K562 (cell line): Measurements from ENCODE around the gene RYR1. TPM values are rescaled to one million over a fixed set of nuclear protein-coding genes. Genes with fewer than 3 reads are reported as not detected.

ENCODE experiments used
- ADNP ChIP-seq: fragments of 200-800 bp; sonication (Bioruptor generic); IDR thresholded peaks from 2 replicates; pipeline ENCODE4 v1.6.1; 2016; ENCODE audit warnings: missing genetic modification characterization, missing compliant biosample characterization
- ELF2 ChIP-seq: fragments of 250-450 bp; sonication (Bioruptor Pico); IDR thresholded peaks from 2 replicates; pipeline ENCODE4 v1.5.0; 2021; ENCODE audit warnings: mild to moderate bottlenecking
- POLR3A ChIP-seq: IDR thresholded peaks from 2 replicates; pipeline ENCODE4 v1.6.1; 2011; ENCODE audit warnings: borderline replicate concordance, mild to moderate bottlenecking, moderate library complexity; ENCODE audit not compliant: insufficient read length, insufficient read depth; ENCODE audit errors: extremely low read depth
- ZKSCAN3 ChIP-seq: fragments of 250-450 bp; sonication (Bioruptor Pico); IDR thresholded peaks from 2 replicates; pipeline ENCODE4 v1.4.0; 2020
- ZSCAN32 ChIP-seq: fragments of 450-650 bp; formaldehyde crosslinking; IDR thresholded peaks from 2 replicates; pipeline ENCODE4 v1.4.0; 2020; ENCODE audit warnings: mild to moderate bottlenecking, moderate library complexity
- polyA plus RNA-seq, 8 experiments: library from polyadenylated mRNA; depleted of rRNA in 4 of 8; stranded (reverse) in 5 of 8; unstranded in 3 of 8; fragments of >200 nt; fragmentation: Nextera tagmentation in 2 of 8; fragmentation: Illumina TruSeq in 1 of 8; extraction: Ambion mirVana in 2 of 8; extraction: Trizol in 1 of 8; gene quantifications; 2 replicates each; pipeline versions ENCODE4 v1.2.1 to v1.2.3, GENCODE V29; 2011 to 2014; ENCODE audit warnings: inconsistent platforms in 1 of 8, missing spikeins in 1 of 8
- total RNA-seq, 7 experiments: library from RNA; depleted of rRNA in 6 of 7; stranded (reverse); fragments of >200 nt in 6 of 7; fragmentation: Illumina TruSeq in 2 of 7; extraction: Trizol in 2 of 7; gene quantifications; 2 replicates each; pipeline versions ENCODE4 v1.2.1 to v1.2.3, GENCODE V29; 2011 to 2021; ENCODE audit warnings: low replicate concordance in 1 of 7
- TF ChIP-seq, protein P1 (sequence below): fragments of 250-450 bp; sonication (Bioruptor Pico); IDR thresholded peaks from 2 replicates; pipeline ENCODE4 v1.9.0; 2021; ENCODE audit warnings: mild to moderate bottlenecking
- TF ChIP-seq, protein P2 (sequence below): fragments of 450-650 bp; formaldehyde crosslinking; IDR thresholded peaks from 2 replicates; pipeline ENCODE4 v1.4.0; 2020; ENCODE audit warnings: mild to moderate bottlenecking, moderate library complexity
- TF ChIP-seq, protein P3 (sequence below), 2 experiments: fragments of 450-650 bp; IDR thresholded peaks; 2 replicates each; pipeline ENCODE4 v1.6.1; 2016; ENCODE audit warnings: mild to moderate bottlenecking in 2 of 2, borderline replicate concordance in 1 of 2, low read depth in 1 of 2, moderate library complexity in 1 of 2
- TF ChIP-seq, protein P4 (sequence below): fragments of 450-650 bp; IDR thresholded peaks from 2 replicates; pipeline ENCODE4 v1.7.1; 2018; ENCODE audit warnings: mild to moderate bottlenecking, low read depth; ENCODE audit not compliant: partially characterized antibody

The RYR1 gene
- total and polyA plus RNA-seq, 9 of the 15 experiments (the other 6 are each of a cell fraction or from before 2014, with no cell fraction given), result 0.11 to 7.4 (median 3.7) TPM

DNA sequence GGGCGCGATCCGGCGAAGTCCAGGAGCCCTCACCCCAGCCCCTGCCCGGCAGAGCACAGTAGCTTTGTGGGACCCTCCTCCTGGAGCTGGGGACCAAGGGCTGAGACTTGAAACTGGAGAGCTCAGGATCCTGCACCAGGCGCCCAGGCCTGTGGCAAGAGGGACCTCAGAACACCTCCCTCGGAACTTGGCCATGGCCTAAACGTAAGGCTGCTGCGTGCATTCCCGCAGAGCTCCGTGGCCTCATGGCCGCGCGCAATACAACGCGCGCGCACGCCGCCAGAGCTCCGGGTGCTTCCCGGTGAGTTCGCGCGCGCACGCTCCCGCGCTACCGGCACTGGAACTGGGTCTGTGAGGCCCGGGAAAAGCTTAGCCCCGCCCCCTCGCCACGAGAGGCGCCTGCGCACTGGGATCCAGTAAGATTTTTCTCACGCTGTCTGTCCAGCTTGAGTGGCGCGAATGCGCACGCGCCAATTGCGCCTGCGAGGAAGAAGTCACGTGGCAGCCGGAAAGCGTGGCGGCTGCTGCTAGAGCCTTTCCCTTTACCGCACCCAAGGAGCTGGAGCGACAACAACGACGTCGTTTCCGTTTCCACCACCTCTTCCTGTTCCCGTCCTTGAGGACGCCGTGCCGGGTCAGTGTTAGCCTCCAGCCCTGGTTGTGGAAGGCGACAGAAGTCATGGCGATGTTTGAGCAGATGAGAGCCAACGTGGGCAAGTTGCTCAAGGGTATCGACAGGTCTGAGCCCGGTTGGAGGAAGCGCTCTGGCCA lies 185.3 kb downstream of the RYR1 start, which contains the start of gene EIF3K (continued):
- TF ChIP-seq, protein P1, sequence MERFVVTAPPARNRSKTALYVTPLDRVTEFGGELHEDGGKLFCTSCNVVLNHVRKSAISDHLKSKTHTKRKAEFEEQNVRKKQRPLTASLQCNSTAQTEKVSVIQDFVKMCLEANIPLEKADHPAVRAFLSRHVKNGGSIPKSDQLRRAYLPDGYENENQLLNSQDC (CRISPR knock-in tag), result 0 out of 2 replicates have a peak, but pooled peaks have one; percentile 33
- TF ChIP-seq ADNP, result no peak
- no peak for TF ChIP-seq ELF2
- TF ChIP-seq, protein P2, sequence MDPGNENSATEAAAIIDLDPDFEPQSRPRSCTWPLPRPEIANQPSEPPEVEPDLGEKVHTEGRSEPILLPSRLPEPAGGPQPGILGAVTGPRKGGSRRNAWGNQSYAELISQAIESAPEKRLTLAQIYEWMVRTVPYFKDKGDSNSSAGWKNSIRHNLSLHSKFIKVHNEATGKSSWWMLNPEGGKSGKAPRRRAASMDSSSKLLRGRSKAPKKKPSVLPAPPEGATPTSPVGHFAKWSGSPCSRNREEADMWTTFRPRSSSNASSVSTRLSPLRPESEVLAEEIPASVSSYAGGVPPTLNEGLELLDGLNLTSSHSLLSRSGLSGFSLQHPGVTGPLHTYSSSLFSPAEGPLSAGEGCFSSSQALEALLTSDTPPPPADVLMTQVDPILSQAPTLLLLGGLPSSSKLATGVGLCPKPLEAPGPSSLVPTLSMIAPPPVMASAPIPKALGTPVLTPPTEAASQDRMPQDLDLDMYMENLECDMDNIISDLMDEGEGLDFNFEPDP, result no peak
- TF ChIP-seq, protein P3, sequence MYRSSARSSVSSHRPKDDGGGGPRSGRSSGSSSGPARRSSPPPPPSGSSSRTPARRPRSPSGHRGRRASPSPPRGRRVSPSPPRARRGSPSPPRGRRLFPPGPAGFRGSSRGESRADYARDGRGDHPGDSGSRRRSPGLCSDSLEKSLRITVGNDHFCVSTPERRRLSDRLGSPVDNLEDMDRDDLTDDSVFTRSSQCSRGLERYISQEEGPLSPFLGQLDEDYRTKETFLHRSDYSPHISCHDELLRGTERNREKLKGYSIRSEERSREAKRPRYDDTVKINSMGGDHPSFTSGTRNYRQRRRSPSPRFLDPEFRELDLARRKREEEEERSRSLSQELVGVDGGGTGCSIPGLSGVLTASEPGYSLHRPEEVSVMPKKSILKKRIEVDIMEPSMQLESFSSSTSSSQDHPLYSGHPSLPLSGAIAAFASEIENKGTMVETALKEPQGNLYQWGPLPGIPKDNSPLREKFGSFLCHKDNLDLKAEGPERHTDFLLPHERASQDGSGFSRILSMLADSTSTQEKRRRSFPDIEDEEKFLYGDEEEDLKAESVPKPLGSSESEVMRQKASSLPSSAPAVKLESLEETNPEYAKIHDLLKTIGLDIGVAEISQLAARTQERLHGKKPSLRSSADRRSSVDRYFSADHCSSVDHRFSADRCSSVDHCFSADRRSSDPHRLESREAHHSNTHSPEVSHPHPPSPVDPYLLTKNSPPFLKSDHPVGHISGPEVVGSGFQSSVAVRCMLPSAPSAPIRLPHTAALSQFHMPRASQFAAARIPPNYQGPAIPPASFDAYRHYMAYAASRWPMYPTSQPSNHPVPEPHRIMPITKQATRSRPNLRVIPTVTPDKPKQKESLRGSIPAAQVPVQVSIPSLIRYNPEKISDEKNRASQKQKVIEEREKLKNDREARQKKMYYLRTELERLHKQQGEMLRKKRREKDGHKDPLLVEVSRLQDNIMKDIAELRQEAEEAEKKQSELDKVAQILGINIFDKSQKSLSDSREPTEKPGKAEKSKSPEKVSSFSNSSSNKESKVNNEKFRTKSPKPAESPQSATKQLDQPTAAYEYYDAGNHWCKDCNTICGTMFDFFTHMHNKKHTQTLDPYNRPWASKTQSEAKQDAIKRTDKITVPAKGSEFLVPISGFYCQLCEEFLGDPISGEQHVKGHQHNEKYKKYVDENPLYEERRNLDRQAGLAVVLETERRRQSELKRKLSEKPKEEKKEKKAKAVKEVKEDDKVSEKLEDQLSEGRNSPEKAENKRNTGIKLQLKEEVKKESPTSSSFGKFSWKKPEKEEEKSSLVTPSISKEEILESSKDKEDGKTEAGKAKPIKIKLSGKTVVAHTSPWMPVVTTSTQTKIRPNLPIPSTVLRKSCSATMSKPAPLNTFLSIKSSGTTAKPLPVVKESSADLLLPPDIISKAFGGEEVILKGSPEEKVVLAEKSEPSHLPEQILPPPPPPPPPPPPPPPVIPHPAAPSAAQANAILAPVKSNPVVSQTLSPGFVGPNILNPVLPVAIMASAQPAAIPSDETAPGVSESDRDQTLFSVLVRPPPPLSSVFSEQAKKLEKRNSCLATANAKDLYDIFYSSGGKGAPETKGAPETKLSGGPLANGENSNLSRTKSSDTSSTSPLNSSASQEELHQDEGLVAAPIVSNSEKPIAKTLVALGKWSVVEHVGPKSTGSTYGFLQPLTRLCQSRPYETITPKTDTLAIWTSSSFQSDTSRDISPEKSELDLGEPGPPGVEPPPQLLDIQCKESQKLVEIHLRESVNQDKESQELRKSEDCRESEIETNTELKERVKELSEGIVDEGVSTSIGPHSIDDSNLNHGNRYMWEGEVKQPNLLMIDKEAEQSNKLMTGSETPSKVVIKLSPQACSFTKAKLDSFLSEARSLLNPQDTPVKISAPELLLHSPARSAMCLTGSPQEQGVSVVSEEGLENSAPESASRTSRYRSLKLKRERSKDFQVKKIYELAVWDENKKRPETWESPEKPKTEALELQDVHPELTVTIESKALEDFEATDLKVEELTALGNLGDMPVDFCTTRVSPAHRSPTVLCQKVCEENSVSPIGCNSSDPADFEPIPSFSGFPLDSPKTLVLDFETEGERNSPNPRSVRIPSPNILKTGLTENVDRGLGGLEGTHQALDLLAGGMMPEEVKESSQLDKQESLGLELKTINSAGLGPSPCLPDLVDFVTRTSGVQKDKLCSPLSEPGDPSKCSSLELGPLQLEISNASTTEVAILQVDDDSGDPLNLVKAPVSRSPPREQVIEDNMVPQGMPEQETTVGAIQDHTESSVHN (IDR thresholded peaks at IDR 0.05; ENCODE audit: borderline replicate concordance in 1 of 2, low read depth in 1 of 2), result no peak
- TF ChIP-seq POLR3A, result no peak
- TF ChIP-seq ZSCAN32 (CRISPR knock-in tag), result no peak
- TF ChIP-seq, protein P4, sequence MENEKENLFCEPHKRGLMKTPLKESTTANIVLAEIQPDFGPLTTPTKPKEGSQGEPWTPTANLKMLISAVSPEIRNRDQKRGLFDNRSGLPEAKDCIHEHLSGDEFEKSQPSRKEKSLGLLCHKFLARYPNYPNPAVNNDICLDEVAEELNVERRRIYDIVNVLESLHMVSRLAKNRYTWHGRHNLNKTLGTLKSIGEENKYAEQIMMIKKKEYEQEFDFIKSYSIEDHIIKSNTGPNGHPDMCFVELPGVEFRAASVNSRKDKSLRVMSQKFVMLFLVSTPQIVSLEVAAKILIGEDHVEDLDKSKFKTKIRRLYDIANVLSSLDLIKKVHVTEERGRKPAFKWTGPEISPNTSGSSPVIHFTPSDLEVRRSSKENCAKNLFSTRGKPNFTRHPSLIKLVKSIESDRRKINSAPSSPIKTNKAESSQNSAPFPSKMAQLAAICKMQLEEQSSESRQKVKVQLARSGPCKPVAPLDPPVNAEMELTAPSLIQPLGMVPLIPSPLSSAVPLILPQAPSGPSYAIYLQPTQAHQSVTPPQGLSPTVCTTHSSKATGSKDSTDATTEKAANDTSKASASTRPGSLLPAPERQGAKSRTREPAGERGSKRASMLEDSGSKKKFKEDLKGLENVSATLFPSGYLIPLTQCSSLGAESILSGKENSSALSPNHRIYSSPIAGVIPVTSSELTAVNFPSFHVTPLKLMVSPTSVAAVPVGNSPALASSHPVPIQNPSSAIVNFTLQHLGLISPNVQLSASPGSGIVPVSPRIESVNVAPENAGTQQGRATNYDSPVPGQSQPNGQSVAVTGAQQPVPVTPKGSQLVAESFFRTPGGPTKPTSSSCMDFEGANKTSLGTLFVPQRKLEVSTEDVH, result peak; percentile 86
- no peak for TF ChIP-seq ZKSCAN3 (CRISPR knock-in tag)
